ELR (cell line): ENCODE results near the gene CCDC167.

Experiments
- DNase-seq: peaks from one replicate; pipeline ENCODE4 v3.0.0-alpha.2; 2015; ENCODE audit warnings: low read depth

Gene CCDC167

DNA sequence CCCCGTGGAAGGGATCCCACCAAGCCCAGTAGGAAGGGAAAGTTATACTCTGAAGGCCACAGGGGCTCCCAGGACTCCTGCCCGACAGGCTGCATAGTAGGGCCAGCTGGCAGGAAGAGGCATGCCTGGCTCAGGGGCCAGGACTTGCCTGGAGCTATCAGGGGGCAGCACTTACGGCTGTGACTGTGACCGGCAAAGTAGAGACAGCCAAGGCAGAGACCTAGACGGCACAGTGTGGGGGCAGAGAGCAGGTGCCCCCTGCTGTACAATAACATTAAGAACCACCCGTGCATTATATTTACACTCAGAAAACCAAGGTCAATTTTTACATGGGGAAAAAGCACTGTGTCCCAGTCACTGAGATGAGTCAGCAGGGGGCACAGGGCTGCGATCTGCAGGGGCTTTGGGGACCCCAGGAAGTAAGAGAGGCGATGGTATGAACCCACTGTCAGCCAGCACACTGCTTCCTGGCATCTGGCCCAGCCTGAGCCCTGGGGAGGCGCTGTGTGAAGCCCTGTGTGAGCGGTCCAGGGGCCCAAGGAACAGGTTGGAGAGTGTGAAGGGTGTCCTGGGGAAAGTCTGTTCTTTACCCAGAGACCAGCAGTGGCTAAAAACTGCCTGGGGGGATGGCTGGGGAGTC lies 9.9 kb downstream of the CCDC167 start:
- DNase-seq = peak; percentile 36

DNA sequence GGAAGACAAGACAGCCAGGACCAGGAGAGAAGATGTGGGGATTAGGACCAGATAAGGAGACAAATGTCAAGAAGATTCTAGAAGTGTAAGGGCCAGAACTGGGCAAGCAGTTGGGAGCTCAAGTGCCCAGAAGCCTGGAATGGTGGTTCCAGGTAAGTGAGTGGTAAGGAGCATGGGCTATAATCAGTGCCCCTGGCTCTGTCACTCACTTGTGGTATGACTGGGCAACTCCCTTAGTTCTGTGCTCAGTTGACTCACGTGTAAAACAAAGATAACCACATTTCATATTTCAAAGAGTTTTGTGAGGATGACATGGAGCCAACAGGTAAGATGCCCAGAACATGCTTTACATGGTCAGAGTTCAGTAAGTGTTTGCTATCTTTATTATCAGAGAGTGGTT lies 11.2 kb downstream of the CCDC167 start:
- no peak for DNase-seq

DNA sequence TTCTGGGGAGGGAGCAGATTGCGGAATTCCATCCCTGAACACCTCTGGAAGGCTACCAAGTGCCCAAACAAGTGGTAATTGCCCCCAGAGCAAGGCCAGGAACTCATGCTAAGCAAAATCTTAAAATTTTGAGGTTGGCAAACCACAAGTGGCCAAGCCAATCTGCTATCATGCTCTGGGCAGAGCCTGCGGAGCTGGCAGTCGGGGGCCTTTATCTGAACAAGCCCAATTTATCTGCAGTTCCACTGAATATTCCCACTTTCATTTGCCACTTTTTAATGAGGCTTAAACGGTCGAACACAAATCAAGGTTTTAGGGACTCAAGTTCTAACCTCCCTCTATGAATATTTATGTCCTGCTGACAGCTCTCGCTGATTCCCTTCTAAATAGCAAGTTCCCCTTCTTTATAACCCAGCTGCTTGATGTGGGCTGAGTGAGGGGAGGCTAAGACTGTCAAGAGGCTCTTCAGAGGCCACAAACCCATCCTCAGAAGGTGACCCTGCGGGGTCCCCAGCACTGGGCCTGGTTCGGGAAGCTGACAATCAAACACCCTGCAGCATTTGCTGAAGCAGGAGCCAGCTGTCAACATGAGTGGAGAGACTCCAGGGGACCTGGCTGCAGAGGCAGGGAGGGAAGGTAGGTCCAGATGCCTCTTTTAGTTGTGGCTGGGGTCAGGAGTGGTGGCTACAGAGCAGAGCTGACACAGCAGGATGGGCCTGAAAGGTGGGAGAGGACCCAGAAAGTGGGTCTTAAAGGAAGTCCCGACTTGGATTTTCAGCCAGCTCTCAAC lies 11.9 kb downstream of the CCDC167 start:
- DNase-seq = no peak

DNA sequence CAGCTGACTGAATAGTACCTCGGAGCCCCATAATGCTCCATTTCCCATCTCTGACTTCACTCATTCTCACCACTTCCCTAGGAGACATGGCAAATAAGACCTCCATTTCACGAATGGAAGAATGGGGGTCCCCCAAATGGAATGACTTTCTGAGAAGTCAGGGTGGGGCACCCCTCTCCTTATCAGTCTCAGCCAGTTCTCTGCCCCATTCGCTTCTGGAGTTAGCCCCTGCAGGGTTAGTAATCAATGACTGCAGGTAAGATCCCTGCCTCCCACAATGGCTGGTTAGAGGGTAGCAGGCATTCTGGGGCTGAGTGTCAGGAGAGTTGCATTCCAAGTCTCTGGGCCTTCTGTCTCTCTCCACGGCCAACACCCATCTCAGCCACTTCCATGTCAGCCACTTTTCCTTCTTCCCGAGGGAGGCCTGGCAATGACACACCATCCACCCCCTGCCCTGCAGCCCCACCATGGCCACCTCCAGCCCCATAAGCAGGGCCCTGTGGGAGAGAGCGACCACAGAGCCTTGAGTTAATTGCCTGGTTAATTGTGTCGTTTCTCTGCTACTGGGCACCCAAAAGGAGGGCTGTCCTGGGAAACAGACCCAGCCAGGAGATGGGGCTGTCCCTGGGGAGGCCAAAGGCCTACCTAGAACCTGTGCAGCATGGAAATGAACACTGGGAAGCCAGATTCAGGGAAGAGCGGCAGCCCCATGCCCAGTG lies 13.4 kb downstream of the CCDC167 start:
- DNase-seq = no peak

DNA sequence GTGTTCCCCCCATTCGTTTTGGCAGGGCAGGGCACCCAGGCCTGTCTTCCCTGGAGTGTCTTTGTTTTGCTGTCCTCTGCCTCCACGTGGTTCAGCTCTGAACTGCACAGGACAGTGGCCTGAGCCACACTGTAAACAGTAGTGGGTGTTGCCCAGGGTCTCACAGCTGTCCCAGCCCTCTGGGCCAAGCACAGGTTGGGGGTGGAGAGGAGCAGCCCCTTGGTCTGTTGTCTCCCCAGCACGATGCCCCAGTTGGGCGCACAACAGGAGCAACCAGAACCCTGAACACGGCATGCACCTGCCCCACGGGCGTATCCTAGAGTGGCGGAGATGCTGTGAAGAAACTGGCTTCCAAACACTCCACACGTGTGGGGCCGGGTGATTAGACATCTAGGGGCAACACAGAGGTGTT lies 14.4 kb downstream of the CCDC167 start:
- DNase-seq = peak; percentile 33

DNA sequence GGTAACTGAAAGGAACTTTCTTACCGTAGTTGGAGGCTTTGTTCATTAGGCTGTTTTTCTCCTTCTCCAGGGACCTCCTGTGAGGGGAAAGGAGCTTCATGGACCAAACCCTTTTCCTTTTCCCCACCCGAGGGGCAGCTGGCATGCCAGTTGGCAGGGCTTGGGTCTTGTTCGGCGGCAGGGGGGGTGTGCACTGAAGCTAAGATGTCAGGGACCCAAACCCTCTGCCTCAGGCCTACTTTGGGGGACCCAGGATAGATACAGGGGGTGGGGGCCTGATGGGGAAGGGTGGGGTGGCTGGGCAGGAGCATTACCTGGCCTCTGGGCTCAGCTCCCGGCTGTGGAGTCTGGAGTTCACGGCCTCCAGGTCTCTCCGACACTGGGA lies 14.9 kb downstream of the CCDC167 start:
- no peak for DNase-seq

DNA sequence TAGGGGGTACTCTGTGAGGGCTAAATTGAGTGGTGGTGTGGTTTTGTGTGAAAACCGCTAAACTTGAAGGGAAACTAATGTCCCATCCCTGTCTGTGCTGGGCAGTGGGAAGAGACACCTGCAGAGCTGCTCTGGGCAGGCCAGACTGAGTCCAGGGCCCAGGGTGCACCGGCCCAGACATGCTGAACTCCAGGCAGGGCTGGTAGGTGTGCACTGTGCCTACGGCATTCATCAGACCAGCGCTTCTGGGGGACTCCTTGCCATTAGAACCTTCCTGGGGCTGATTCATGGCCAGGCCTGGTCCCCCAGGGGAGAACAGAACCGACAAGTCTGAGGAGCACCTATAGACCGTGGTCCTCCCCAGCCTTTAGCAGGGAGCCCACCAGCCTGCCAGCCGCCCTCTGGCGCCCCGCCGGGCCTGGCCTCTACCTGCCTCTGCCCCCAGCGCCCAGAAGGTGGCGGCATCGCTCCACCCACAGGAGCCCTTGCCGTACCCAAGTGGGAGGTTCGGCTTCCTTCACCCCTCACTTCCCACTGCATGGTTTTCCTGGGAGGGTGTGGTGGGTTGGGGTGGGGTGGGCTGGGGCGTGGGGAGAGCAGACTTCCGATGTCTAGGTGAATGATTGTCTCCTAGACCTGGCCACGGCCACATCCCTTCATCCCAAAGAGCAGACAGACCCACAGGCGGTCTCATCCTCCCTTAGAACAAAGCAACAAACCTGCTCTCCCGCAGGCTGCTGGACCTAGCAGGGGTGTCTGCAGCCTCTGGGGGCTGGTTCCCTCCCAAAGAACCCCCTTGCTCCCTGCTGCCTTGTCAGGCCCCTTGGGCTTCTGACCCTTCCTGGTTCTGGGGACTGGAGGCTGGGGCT lies 15.5 kb downstream of the CCDC167 start:
- DNase-seq = peak; percentile 60

DNA sequence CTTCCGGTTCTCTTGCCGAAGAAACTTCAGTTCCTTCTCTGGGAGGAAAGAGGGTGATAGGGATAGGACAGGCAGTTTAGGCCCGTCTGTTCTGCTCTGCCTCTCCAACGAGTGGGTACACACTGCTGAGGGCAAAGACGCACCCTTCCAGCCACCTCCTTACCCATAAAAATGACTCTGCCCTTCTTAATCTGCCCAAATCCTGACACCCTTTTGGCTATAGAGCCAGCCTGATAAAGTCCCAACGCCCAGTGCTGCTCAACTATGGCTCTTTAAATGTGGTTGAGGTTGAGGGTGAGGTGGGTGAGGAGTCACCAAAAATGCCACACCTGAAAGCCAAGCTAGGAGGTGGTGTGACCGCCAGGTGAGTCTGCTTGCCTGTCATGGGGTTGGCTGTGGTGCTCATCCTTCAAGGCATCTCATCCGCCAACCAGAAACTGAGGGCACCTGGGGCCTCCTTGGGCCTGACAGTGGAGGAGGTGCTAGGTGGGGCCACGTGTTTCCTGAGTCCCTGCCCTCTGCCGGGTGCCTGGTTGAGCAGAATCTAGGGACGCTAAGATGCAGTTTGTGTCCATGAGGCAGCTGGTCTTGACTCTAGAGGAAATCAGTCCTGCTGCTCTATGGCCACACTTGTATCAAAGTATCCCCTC lies 16.3 kb downstream of the CCDC167 start:
- DNase-seq = no peak

DNA sequence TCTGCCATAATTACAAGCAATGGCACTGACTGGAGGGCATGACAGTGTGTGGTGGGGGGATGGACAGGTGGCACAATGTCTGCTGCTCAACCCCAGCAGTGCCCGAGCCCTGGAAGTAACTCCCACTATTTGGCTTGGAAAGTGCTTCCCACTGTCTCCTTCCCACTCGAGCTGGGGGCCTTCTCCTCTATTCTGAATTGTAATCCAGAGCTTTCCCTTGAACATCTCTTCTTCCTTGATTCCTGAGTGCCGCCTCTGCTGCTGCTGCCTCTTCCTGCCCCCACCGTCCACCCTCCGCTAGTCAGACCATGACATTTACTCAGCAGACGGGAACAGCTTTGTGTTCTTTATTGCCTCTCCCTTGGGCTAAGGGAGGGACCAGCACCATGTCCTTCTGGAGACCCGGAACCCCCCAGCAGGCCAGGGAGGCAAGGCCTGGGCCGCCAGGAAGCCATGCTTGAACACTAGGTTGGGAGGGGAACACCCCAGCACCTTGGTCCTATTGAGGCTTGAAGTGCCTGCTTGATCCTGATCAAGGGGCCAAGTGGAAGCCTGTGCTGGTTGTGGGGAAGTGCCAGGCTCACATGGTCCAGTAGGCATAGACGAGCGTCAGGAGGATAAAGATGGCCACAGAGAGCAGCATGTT lies 17.0 kb downstream of the CCDC167 start:
- DNase-seq = no peak

DNA sequence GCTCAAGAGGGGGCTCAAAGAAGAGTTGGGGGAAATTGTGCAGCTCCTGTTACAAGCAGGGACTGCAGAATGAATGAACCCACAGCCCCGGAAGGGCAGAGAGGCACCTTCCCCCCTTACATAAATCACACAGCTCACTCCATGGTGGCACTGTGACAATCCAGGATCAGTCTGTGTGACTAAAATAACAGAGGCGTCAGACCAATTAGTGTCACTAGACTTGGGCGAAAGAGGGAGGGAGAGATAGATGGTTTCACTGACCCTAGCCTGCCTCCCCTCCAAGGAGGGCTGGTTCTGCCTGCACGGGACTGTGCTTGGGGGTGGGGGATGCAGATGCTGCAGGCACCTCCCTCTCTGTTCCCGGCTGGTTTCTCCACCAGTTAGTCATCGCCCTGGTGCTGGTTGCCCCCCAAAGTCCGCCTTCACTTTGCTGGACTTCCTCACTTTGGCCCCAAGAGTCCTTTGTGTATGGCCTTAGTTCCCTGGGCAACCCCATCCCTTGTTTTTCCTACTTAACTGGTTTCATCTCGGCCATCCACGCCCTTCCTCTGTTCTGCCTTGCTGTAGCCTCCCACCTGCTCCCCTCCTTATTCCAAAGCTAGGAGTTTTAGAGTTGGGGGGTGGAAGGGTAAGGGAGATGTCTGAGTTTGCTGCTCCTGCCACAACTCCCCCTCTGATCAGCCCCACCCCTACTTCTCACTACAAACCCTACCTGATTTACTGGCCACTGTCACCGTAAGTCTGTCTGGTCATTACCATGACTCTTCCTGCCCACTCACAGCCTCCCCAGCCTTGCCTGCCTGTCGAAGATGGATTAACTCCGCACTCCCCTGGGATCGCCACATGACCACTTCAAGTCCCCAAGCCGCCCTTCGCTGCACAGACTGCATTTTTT lies 17.7 kb downstream of the CCDC167 start:
- DNase-seq = no peak

DNA sequence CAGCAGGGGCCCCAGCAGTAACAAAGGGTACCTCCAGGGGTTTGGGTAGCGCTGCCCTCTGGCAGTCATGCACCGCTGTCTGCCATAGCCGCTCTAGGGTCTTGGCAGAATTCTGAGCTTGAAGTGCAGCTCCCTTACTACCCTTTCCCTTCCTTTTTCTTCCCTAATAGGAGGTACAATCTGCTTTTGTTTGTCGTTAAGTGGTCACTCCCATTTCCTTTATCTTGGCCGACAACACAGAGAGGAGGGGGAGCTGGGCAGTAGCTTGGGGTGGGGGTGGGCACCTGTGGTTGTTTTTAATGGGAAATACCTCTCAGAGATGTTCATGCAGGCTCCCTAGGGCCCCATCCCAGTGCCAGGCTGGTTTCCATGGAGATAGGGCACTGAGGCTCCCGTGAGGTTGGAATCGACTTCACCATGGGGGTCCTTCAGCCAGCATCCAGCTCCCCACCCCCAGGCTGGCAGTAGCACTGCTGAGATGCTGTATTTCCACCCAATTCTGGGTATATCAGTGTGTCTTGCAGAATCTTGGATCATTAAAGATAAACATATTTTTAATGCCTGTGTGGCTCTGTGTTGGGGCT lies 18.6 kb downstream of the CCDC167 start:
- no peak for DNase-seq

DNA sequence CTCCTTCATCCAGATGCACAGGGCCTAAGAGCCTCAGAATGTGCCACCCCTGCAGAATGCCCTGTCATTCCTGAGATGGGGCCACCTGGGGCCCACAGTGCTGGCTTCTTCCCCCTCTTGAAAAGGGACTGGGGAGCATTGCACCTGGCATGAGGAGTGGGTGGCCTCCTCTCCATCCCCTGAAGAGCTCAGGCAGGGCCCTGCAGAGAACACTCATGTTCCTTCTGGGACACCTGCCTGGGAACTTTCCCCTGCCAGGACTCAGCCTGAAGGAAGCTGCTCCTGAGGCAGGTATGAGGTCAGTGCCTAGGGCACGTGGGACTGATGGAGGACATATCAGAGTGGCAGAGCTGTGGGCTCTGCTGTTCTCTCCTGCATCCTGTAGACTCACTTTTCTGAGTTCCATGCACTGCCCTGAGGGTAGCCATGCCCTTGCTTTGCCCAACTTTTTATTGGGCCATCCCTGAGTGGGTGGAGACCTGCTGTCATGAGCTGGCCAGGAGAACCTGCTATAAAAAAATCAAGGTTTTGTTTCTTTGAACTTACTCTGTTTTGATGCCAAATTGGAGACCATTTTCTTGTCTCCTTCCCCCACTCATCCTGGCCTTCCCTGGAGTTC lies 19.5 kb downstream of the CCDC167 start:
- no peak for DNase-seq

DNA sequence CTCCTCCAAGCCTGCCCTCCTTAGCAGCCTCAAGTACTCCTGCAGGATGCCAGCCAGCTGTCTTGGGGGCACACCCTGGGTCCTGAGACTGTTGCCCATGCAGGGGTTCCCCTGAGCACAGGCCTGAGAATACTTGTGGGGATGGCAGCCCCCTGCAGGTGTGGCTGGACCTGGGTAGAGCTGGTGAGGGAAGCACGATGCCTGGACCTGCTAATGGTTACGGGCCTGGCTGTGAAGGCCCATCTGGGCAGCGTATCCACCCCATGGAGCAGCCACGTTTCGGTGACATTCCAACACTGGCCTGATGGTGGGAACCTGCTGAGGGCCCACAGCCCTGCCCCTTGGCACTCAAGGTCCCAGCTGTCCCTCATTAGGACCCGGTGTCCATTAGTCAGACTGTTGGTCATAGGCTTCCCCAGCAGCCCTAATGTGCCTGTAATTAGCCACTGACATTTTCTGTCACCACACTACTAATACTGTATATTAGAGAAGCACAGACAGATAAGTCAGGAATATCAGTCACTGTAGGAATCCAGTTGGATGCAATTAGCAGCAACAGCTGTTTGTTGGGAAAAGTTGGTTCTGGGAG lies 20.3 kb downstream of the CCDC167 start:
- no peak for DNase-seq

DNA sequence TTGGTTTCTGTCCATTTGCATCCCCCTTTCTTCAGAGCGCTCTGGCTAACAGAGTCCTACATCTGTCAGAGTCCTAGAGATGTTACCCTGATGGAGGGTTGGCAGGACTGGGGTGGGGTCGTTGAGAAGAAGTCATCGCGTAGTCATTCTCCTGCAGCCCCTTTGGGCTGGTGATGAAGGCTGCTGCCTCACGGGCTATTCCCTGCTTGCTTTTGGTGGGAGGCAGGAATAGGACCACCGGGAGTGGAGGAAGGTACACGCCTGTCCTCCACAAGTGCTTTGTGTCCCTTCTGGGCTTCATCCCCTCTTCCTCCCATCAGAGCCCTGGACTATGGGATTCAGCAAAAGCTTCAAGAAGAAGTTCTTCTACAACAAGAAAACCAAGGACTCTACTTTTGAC lies 20.9 kb downstream of the CCDC167 start:
- no peak for DNase-seq

DNA sequence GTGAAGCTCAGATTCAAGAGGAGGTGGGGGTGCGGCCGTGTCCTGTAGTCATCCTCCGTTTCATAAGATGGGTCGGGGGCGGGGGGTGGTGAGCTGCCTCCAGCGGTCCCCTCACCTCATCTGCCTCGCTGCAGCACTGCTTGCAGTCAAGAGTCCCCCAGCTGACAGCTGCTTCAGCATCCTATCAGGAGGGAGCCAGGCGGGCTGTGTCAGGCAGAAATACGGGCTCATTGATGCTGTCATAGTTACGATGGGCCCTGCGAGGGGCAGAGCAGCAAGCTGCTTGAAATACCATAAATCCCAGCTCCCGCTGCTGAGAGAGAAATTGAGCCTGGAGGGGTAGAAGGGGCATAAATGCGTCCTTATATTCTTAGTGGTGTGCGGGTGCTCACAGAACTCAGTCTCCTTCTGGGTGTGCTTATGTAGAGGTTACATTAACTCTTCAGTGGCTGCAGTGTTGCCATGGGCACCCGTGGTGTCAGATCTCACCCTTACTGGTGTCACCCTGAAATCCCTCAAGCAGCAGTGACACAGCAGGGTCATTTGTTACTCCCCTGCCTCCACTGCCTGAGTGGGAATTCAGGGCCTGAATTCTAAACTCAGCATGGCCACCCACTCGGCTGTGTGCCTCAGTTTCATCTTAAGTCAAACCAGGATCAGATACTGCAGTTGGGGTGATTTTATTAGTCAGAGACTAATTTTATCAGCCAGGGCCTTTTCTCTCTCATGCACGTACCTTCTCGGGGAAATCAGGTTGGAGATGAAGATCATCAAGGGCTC lies 21.8 kb downstream of the CCDC167 start:
- no peak for DNase-seq

DNA sequence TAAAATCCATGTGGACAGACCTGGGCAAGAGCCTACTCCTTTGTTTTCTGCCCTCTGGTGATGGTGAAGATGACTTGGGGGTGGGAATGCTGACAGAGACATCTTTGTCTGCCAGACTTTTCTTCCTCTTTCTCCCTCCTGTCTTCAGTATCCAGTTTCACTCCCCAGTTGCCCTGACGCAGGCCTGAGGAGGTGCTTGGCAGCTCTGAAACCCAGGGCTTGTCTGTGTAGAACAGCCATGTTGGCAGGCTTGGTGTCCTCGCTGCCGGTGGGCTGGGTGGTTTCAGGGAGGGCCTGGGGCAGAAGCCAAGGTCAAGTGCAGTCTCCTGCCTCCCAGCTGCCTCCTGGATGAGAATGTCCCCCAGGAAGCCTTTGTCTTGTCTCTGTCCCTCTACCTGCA lies 22.5 kb downstream of the CCDC167 start:
- DNase-seq = no peak

DNA sequence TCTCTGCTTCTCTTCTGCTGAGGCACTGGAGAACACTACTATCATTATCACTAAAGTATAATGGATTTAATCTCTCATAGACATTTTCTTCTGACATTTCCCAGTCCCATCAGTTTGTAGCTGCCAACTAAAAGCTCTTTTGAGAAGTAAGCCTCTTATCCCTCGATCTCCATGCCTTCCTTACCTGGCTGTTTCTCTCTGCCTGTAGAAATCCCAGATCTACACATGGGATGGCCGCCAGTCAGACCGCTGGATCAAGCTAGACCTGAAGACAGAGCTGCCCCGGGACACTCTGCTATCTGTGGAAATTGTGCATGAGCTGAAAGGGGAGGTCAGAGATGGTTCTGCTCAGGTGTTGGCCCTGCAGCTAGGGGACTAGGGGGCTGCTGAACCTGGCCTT lies 25.4 kb downstream of the CCDC167 start:
- DNase-seq = no peak
